ENCODE data around the gene PTPRC.
"Not testable (repeated sequence)": the region's sequence is repeated elsewhere in the genome, so short reads cannot be mapped to it uniquely, and the experiment has no call there.

PTPRC gene

GRCh38 chr1:198638894-198639635 lies at the start of gene PTPRC:
Gene PTPRC (plus strand): TSS chr1:198639040. CDS start chr1:198639269, 229 bp downstream.
- no peak for DNase-seq

GRCh38 chr1:198590454-198590853 lies 48.4 kb upstream of the PTPRC start:
- DNase-seq = no peak

GRCh38 chr1:198595765-198596164 lies 43.1 kb upstream of the PTPRC start:
- no peak for DNase-seq

- no peak for DNase-seq
Measured at GRCh38 chr1:198597690-198598430, 41.0 kb upstream of the PTPRC start.

- no peak for DNase-seq
Measured at GRCh38 chr1:198598796-198599321, 40.0 kb upstream of the PTPRC start.

- no peak for DNase-seq
Measured at GRCh38 chr1:198599749-198600148, 39.1 kb upstream of the PTPRC start.

- no peak for DNase-seq
Measured at GRCh38 chr1:198600906-198601305, 37.9 kb upstream of the PTPRC start.

GRCh38 chr1:198601310-198601709 lies 37.5 kb upstream of the PTPRC start:
- DNase-seq = not testable (repeated sequence)

- no peak for DNase-seq
Measured at GRCh38 chr1:198601936-198602889, 36.6 kb upstream of the PTPRC start.

- DNase-seq = no peak
Measured at GRCh38 chr1:198604975-198605374, 33.9 kb upstream of the PTPRC start.

- no peak for DNase-seq
Measured at GRCh38 chr1:198605406-198605805, 33.4 kb upstream of the PTPRC start.

- no peak for DNase-seq
Measured at GRCh38 chr1:198606020-198606438, 32.8 kb upstream of the PTPRC start.

GRCh38 chr1:198607714-198608113 lies 31.1 kb upstream of the PTPRC start:
- no peak for DNase-seq

- DNase-seq = no peak
Measured at GRCh38 chr1:198610362-198610761, 28.5 kb upstream of the PTPRC start.

- DNase-seq = no peak
Measured at GRCh38 chr1:198611219-198611618, 27.6 kb upstream of the PTPRC start.

GRCh38 chr1:198612471-198613260 lies 26.2 kb upstream of the PTPRC start:
- DNase-seq = no peak

- DNase-seq = no peak
Measured at GRCh38 chr1:198617406-198617805, 21.4 kb upstream of the PTPRC start.

- no peak for DNase-seq
Measured at GRCh38 chr1:198619375-198620140, 19.3 kb upstream of the PTPRC start.

- DNase-seq = no peak
Measured at GRCh38 chr1:198620218-198620617, 18.6 kb upstream of the PTPRC start.
